Lung (tissue), 12 donors: Measurements from ENCODE around the gene MEG3. TPM values are rescaled to one million over a fixed set of nuclear protein-coding genes. Genes with fewer than 3 reads are reported as not detected.
A peak's percentile ranks its signal among the peaks of the same experiment; 100 is the strongest.

Experiments used
- ATAC-seq: fragments of 200-7000 bp; cut with Tn5 transposase; one replicate; pipeline ENCODE4 v1.9.1; 2020; ENCODE audit warnings: moderate number of reproducible peaks; ENCODE audit not compliant: insufficient read depth, low FRiP score
- DNase-seq, 3 donors: peaks; one replicate each; pipeline ENCODE4 v3.0.0-alpha.2; 2013 to 2017
- H3K27ac ChIP-seq, 2 donors: one replicate each; pipeline ENCODE4 v1.5.1; 2013; ENCODE audit warnings: mild to moderate bottlenecking in 2 of 2, moderate library complexity in 2 of 2, control low read depth in 1 of 2, inconsistent platforms in 1 of 2, low read depth in 1 of 2, low read length in 1 of 2
- H3K27me3 ChIP-seq, 3 donors: one replicate each; pipeline ENCODE4 v1.5.1; 2013; ENCODE audit warnings: low read length in 2 of 3; ENCODE audit not compliant: control insufficient read depth in 3 of 3, insufficient read depth in 3 of 3
- H3K36me3 ChIP-seq, 4 donors: one replicate each; pipeline ENCODE4 v1.5.1; 2013; ENCODE audit warnings: low read length in 4 of 4, mild to moderate bottlenecking in 1 of 4, moderate library complexity in 1 of 4; ENCODE audit not compliant: control insufficient read depth in 4 of 4, insufficient read depth in 4 of 4
- H3K4me1 ChIP-seq, 5 donors: one replicate each; pipeline ENCODE4 v1.5.1; 2013; ENCODE audit warnings: low read length in 5 of 5, mild to moderate bottlenecking in 2 of 5, moderate library complexity in 1 of 5; ENCODE audit not compliant: control insufficient read depth in 5 of 5, insufficient read depth in 5 of 5
- H3K4me3 ChIP-seq: one replicate; pipeline ENCODE4 v1.5.1; 2013; ENCODE audit warnings: mild to moderate bottlenecking, control low read depth, moderate library complexity
- H3K9ac ChIP-seq, 2 donors: one replicate each; pipeline ENCODE4 v1.5.1; 2013; ENCODE audit warnings: low read length in 2 of 2, control low read depth in 1 of 2; ENCODE audit not compliant: insufficient read depth in 1 of 2
- H3K9me3 ChIP-seq, 4 donors: one replicate each; pipeline ENCODE4 v1.5.1; 2013; ENCODE audit warnings: low read length in 3 of 4, mild to moderate bottlenecking in 1 of 4, moderate library complexity in 1 of 4; ENCODE audit not compliant: control insufficient read depth in 4 of 4, insufficient read depth in 3 of 4
- WGBS, 2 donors: extraction: QIAGEN DNeasy Blood & Tissue Kit; methylation state at CpG; one replicate each; pipeline ENCODE4 v1.1.7; 2013; 5-methylcytosine and 5-hydroxymethylcytosine counted together
- polyA plus RNA-seq, 2 donors: library from polyadenylated mRNA; stranded (reverse); fragments of 200-250 nt; gene quantifications; one replicate each; pipeline ENCODE4 v1.2.1, GENCODE V29; 2013
- total RNA-seq, 2 donors: library from RNA; depleted of rRNA in 1 of 2; stranded (reverse); fragments of >200 nt in 1 of 2; gene quantifications; one replicate each; pipeline ENCODE4 v1.2.1, GENCODE V29; 2014 to 2021
- TF ChIP-seq, protein P1 (sequence below): IDR thresholded peaks from 2 replicates; pipeline ENCODE4 v1.5.1; 2012; ENCODE audit warnings: mild to moderate bottlenecking; ENCODE audit errors: control extremely low read depth, extremely low read depth
- donor health status: control.
- donor health status: control.
- donor health status: Bipolar disorder and iron deficiency.
- donor health status: healthy.
- donor health status: DM: yes; HTN: yes; CAD: no.

MEG3 gene
- total and polyA plus RNA-seq, 4 donors = 5.9 to 267 (median 14.8) TPM

DNA sequence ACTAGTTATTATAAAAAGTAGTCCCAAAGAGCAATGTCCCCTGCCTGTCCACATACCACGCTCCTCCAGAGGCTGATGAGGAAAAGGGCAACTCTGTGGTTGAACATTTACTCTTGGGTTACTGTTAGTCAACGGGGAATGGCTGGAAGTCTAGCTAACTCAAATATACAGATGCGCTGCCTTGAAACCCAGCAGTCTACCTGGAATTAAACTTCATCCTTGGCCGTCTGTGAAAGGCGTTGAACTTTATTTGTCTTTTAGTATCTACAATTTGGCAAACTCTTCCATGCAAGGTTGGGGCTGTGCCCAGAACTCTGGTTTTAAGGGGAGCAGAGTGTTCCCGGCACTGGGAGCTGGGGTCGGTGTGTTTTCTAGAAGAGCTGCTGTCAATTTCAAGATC, 3.9 kb upstream of the MEG3 start:
- Histone ChIP-seq H3K9ac (no peak overlapping the region), H3K4me3 (no peak overlapping the region), H3K9me3 (peaks cover 0 to 5% (median 0%) of the 10 kb centered on the region in 4 donors), H3K4me1 (peaks cover 0 to 43% (median 17%) of the 10 kb centered on the region in 5 donors), H3K36me3 (no peaks in the 10 kb centered on the region), H3K27me3 (peaks cover 0 to 6% (median 0%) of the 10 kb centered on the region in 3 donors), H3K27ac (no peak overlapping the region)
- TF ChIP-seq, protein P1, sequence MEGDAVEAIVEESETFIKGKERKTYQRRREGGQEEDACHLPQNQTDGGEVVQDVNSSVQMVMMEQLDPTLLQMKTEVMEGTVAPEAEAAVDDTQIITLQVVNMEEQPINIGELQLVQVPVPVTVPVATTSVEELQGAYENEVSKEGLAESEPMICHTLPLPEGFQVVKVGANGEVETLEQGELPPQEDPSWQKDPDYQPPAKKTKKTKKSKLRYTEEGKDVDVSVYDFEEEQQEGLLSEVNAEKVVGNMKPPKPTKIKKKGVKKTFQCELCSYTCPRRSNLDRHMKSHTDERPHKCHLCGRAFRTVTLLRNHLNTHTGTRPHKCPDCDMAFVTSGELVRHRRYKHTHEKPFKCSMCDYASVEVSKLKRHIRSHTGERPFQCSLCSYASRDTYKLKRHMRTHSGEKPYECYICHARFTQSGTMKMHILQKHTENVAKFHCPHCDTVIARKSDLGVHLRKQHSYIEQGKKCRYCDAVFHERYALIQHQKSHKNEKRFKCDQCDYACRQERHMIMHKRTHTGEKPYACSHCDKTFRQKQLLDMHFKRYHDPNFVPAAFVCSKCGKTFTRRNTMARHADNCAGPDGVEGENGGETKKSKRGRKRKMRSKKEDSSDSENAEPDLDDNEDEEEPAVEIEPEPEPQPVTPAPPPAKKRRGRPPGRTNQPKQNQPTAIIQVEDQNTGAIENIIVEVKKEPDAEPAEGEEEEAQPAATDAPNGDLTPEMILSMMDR = no peak
- no peak for ATAC-seq
- DNase-seq = peak in 2 of 3 donors; percentile 27 to 35
- 72 to 89% methylated on average over 7 of the region's 7 CpGs for WGBS, 2 donors

DNA sequence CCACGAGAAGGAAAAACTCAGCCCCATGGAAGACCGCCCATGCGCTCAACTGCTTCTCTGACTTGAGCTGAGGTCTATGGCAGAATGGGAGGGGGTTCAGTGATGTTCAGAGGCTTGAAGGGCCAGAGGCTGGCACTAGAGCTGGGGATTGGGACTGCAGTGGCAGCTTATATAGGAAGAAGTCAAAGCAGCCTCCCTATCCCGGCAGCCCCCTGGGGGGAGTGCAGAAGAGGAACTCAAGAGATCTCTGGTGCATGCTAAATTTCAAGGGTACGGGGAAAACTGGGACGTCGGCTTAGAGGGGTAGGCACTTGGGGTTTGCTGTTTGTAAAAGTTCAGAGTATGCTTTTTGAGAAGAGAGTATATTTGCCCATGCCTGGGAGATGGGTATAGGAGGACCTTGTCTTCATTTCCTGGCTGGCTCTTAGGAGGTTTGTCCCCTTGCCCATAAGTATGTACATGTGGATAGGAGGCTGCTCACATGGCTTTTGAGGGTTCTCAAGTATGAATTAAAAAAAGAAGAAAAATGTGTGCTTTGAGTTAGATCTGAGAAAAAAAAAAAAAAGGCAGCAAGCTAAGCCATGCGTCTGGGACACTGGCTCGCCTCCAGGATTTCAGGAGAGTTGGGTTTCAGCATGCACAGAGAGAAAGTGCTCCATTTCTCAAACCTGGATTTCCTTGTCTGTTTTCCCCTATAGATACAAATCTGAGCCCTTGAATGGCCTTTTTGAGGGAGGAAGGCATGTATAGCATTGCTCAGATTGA, 3.2 kb upstream of the MEG3 start:
- Histone ChIP-seq H3K4me3 (no peak overlapping the region), H3K9me3 (peaks cover 0 to 5% (median 0%) of the 10 kb centered on the region in 4 donors), H3K4me1 (peaks cover 0 to 43% (median 17%) of the 10 kb centered on the region in 5 donors), H3K27ac (no peak overlapping the region), H3K36me3 (no peaks in the 10 kb centered on the region), H3K27me3 (peaks cover 0 to 7% (median 0%) of the 10 kb centered on the region in 3 donors), H3K9ac (no peak overlapping the region)
- DNase-seq = peak; percentile 79 to 92 (median 85)
- no peak for ATAC-seq
- 71 to 80% methylated on average over 9 of the region's 9 CpGs for WGBS, 2 donors
- TF ChIP-seq, protein P1 = no peak

DNA sequence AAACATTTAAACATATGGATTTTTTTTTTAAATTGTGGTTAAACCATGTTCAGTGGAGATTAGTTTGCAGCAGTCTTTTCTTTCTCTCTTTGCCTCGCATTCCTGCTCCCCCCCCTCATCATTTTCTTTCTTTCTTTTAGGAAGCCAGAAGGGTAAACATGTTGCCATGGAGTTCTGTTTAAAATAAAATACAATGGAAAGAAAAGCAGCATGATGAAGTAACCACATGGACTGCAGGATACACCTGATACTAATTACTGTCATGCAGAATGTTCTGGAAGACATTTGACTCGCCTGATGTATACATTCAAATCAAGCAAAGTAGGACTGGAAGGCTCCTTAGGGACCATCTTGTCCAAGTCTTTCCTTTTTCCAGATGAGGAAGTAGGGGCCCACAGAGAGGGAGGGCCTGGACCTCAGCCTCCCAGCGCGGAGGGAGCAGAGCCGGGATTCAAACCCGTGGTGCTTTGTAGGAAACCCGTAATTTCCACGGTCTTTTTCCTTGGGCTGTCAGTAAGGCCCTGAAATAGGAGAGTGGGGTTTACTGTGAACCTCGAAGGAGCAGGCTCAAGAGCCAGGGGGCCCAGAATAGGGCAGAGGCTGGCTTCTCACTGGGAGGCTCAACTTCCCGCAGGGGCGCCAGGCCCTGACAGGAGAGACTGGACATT, 2.4 kb upstream of the MEG3 start:
- H3K27me3 ChIP-seq = peaks cover 0 to 12% (median 0%) of the 10 kb centered on the region in 3 donors
- ATAC-seq (no peak), DNase-seq (peak in 2 of 3 donors; percentile 51 to 54)
- TF ChIP-seq, protein P1 = no peak
- H3K4me1 ChIP-seq = peaks cover 0 to 43% (median 17%) of the 10 kb centered on the region in 5 donors
- H3K9me3 ChIP-seq = peaks cover 0 to 10% (median under 1%) of the 10 kb centered on the region in 4 donors
- no peak overlapping the region for H3K9ac ChIP-seq
- WGBS, 2 donors = 74 to 79% methylated on average over 11 of the region's 11 CpGs
- no peaks in the 10 kb centered on the region for H3K36me3 ChIP-seq
- H3K27ac ChIP-seq = no peak overlapping the region
- no peak overlapping the region for H3K4me3 ChIP-seq
